Astrocyte of the cerebellum (primary cell): Measurements from ENCODE around the gene PTAR1.

Experiments used
- DNase-seq: peaks from one replicate; pipeline ENCODE4 v3.0.0-alpha.2; 2011; ENCODE audit warnings: low read depth
- H3K4me3 ChIP-seq: 2 replicates; pipeline ENCODE4 v1.5.1; 2011; ENCODE audit warnings: mild to moderate bottlenecking, low read depth, low read length, moderate library complexity
- CTCF ChIP-seq: IDR thresholded peaks from 2 replicates; pipeline ENCODE4 v1.5.1; 2012; ENCODE audit warnings: low read length, low read depth, moderate library complexity, mild to moderate bottlenecking; ENCODE audit errors: missing control alignments
- in situ Hi-C: cut with HindIII; loops from 2 replicates; pipeline ENCODE4 v1.10.0; 2017; ENCODE audit warnings: low sequenced_read_pairs

The PTAR1 gene

GRCh38 chr9:69673311-69673640 lies 86.5 kb downstream of the PTAR1 start:
- H3K4me3 ChIP-seq: peak overlapping the region; percentile 70
- DNase-seq: no peak

GRCh38 chr9:69672596-69673310 lies 87.1 kb downstream of the PTAR1 start:
- peak; percentile 79 for DNase-seq
- H3K4me3 ChIP-seq: peak overlapping the region; percentile 70
- in situ Hi-C loops: no loop called here
- TF ChIP-seq CTCF: peak; percentile 89

More at GRCh38 chr9:69673311-69673640, 86.5 kb downstream of the PTAR1 start:
- TF ChIP-seq CTCF: no peak
- in situ Hi-C loops: no loop called here

GRCh38 chr9:69671879-69672595 lies 87.8 kb downstream of the PTAR1 start, which contains the start of gene APBA1:
Gene APBA1, minus strand, starts transcription at chr9:69672371.
- DNase-seq: no peak
- in situ Hi-C loops: no loop called here
- H3K4me3 ChIP-seq: peak within 1 kb of the TSS; percentile 70
- TF ChIP-seq CTCF: no peak

- in situ Hi-C loops: no loop called here
- no peak for DNase-seq
- no peak for TF ChIP-seq CTCF
- peak overlapping the region; percentile 70 for H3K4me3 ChIP-seq
Observed at GRCh38 chr9:69671311-69671878, 88.4 kb downstream of the PTAR1 start.

- TF ChIP-seq CTCF: no peak
- peak; percentile 35 for DNase-seq
- H3K4me3 ChIP-seq: no peak overlapping the region
- in situ Hi-C loops: no loop called here
Observed at GRCh38 chr9:69667306-69667705, 92.5 kb downstream of the PTAR1 start.

GRCh38 chr9:69660304-69660703 lies 99.5 kb downstream of the PTAR1 start:
- TF ChIP-seq CTCF: no peak
- in situ Hi-C loops: no loop called here
- DNase-seq: no peak
- no peak overlapping the region for H3K4me3 ChIP-seq
